GM21717 (cell line): ENCODE results near the gene RTRAF.

Experiments
- ATAC-seq: cut with Tn5 transposase; IDR thresholded peaks from one replicate; pipeline ENCODE4 v1.9.1; 2021; ENCODE audit warnings: mild to moderate bottlenecking, moderate library complexity; ENCODE audit not compliant: unreplicated experiment

RTRAF gene

DNA sequence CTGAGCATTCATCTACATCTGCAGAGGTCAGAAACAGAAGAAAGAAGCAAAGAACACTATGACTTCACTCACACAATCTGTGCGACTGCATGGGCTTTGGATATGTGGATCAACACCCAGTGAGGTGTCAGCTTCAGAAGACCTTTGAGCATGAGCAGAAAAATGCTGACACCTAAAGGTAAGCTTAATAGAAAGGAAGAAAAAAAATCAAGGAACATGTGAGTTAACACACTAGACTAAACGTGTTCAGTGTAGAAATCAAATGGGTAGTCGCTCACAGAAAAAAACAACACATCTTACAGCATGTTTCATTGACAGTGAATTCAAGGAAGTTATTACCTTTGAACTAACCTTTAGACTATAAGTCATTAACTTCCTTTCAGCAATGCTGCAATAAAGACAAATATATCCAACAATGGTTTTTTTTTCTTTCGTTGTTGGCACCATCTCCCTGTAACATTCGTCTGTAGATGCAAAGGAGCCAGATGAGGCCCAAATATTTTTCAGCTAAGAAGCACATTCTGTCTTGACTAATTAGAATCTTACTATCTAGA, 30.9 kb downstream of the RTRAF start:
- no peak for ATAC-seq

DNA sequence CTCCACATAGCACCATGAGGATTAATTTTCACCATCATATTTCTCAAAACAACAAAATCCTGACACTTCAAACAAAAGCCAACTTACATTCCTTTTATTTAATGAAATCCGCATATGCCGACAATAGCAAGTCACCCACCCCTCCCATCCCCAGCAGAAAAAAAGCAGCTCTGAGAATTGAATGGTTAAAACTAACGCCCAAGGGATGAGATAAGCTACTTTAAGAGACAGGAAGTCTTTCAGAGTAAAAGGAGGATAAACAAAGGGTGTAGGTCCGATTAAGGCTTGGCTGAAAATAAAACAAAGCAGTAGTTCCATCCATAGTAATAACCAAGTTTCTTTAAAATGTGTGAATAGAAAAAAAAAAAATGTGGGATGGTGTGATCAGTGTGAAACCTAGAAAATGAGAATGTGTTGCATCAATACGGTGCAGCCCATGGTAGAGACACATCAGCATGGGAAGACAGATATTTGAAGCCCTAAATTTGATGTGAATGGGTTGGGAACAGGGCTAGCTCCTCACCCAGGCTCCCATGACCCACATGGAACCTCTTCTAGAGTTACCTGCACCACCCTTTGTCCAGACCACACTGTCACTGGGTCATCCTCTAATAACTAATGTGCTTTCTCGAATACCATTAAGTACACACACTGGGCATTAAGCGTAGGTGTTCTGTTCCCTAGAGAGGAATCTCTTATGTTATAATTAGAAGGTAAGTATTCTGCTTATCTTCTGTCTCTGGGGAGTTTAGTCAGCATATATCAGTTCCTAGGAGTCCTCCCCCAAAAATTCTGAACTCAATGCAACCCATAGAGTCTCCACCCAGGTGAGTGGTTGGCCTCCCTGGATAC, 31.7 kb downstream of the RTRAF start:
- ATAC-seq: no peak

DNA sequence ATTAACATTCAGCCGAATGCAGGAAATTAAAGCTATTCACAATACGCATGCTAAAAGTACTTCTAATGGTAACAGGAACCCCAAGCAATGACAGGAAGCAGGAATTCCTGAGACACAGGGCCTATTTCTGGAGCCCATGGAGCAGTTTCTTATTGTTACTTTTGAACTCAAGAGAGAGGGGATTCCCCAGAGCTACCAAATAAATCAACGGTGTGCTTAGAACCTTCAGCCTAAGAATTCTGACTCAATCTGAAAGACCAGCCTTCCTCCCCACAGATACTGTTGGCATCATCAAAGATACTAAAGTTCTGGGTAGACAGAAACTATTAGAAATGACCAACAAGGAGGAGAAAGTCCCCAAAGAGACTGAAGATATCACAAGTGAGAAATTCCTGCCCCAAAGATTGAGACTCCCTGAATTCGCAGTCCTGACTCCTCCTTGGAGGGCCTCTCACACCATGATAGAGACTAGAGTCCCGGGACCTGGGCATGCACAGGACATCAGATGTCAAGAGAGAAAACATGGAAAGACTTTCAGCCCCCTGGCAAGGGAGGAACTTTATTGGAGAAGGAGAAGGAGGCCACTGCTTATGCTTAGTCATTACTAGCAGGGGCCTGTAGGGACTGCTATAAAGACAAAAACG, 32.7 kb downstream of the RTRAF start:
- ATAC-seq: peak; percentile 80

DNA sequence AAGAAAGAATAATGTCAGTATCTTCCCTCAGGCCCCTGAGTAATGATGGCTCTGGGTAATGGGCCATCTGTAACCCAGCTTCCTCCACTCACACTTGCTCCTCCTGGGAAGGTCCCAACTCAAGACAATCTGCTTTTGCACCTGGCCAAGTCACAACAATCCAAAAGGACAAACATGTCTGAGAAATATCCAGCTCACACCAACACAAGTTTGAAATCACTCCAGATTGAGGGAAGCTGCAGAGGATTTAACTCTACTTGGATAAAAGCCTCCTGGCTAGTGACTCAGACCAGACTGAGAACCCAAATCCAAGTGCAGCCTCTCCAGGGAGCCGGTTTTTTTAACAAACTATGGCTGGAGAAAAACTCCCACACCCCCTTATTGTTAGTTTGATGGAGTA, 34.2 kb downstream of the RTRAF start:
- ATAC-seq: no peak

- no peak for ATAC-seq
Measured at GRCh38 chr14:52025310-52025709, 36.0 kb downstream of the RTRAF start.

DNA sequence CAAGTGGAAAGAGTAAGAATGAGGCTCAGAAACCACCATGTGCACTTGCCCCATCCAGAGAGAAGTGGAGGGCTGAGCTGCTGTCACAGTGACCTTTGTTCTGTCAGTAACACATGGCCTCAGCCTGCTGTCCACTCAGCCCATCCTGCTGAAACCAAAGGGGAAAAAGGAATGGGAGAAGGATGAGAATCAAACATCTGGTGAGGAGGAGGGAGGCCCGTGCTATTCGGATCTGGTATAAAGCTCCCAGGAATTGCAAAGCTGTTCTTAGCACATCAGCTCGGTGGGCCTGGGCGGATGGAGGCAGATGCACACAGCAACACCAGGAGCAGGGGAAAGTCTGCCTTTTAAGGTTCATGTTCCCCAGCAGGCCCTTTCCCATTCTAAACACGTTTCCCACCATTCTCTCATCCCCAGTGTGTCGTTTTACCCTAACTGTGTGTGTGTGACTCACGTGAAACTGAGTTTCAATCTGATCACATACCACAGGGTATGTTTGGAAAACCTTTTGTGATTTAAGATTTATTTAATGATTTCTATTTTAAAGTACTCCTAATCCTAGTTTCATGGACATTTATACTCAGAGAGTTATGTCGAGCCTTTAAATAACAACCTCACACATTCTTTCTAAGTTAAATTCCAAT, 36.8 kb downstream of the RTRAF start:
- ATAC-seq: no peak

DNA sequence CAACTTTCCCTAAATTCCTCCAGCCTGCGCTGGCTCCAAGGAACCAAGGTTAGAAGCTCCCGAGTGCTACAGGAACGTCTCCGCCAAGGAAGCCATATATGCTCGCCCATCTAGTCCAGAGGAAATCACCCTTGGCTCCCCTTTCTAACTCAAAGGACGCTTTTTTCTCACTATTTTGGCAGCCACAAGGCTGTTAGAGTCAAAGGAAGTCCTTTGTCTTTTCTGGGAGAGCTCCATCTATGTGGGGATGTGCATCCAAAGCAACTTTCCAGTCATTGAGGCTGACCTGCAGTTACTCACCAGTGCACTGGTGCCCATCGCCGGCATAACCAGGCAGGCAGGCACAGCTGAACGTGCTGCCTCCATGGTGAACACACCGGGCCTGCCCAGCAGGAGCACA, 37.6 kb downstream of the RTRAF start:
- ATAC-seq: no peak

DNA sequence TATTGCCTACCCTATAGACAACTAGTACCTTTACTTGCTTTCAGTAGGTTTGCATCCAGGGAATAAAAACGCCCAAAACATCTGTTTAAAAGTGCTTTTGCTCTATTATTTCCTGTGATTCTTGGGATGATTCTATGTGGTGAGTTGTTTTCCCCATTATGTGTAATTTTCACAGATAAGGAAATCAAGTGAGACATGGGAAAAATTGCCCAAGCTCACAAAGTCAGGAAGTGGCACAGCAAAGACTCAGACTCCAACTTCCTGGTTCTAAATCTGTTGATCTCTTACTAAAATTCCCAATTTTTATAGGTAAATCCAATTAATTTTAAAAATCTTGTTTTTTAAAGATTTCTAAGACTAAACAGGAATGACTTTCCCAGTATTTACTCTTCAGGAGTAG, 40.5 kb downstream of the RTRAF start:
- no peak for ATAC-seq

DNA sequence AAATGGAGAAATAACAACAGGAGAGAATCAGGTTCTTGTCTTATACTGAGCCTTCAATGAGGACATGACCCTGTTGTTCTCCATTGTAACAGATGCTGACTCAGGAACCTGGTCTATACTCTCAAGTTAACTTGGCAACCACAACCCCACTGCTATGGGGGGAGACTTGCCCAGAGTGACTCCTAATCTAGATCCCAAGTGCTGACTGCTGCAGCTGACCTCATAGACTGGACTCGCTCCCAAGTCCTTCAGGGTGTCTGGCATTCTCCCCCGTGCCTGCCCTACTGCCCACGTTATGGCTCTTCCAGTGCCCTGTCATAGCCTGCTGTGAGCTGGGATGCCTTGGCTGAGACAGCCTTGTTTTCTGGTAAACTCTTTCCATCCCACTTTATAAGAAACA, 42.4 kb downstream of the RTRAF start:
- ATAC-seq: no peak

GRCh38 chr14:52032204-52032801, 43.0 kb downstream of the RTRAF start:
- ATAC-seq: no peak

- ATAC-seq: no peak
Measured at GRCh38 chr14:52033101-52033642, 43.8 kb downstream of the RTRAF start.

DNA sequence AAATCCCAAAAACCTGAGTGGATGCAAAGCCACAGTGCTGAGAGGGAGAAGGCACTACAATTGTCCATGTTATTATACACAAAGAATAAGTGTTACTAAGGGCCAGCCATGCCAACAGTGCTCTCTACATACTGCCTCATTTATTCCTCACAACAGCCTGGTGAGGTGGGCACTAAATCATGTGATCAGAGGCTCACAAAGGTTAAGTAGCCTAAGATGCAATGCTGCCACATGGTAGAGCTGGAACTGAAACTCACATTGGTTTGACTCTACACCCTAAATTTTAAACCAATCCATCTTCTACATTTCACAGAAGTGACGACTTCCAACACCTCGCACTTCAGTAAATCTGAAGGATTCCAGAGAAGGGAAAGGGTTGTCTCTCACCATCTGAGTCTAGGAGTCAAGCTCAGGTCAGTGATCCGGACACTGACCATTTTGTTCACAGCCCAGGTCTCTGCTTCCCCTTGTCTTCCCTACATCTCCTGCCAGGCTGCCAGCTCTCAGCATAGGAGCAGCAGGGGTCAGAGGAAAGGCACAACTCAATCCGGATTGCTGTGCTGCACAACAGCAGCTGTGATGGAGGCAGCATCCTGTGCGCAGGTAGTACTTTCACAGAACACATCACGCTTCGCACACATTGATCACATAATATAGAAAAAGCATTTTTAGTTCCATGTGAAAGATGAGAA, 49.9 kb downstream of the RTRAF start:
- no peak for ATAC-seq

DNA sequence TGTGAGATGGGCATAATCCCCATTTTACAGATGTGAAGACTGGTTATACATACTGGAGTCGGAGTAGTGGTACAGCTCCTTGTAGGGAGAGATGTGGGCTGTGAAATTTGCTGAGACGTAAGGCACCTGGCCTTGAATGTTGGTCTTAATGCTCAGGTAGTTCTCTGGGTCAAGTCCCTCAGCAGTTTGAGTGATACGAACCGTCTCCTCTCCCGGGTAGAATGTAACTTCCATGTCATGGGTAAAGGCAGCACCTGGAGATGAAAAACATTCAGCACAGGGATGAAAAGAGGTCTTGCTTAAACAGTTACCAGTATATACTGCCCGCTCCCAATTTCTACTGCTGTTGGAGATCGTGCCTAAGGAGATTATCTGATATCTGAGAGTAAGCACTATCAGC, 51.3 kb downstream of the RTRAF start:
- no peak for ATAC-seq

DNA sequence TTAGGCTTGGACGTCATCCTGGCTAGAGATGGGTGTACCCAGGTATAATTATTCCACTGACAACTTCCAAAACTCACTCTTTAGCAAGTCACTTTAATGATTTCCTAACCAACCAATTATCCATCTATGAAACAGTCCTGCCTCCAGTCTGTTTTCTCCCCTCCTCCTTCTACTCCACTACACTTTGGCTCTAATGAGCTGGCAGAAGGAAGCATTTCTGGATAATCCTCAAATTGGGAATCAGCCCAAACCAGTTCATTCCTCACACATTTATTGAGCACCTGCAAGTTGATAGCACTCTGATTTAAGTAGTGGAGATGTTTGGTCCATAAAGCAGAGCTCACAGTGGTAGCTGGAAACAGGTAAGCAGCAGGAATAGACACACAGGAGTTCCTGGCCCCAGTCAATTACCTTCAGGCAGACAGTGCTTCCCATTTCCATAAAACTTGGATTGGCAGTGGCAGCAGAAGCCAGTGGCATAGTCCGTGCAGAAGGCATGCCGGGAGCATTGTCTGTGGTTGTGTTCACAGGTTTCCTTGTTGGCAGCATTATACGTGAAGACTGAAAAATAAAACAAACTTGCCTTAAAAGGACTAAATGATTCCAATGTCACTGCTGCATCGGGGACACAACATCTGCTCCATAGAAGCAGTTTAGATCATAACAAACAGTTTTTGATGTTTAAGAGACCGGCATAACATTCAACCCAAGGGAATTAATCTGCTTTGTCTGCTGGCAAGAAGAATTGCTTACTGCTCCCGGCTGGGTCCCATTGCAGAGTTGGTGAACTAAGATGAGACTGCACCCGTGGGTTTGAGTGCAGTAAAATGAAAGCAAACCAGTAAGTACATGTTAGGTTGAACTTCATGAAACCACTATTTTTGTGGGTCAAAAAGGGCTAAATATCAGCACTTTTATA, 53.3 kb downstream of the RTRAF start:
- ATAC-seq: no peak

DNA sequence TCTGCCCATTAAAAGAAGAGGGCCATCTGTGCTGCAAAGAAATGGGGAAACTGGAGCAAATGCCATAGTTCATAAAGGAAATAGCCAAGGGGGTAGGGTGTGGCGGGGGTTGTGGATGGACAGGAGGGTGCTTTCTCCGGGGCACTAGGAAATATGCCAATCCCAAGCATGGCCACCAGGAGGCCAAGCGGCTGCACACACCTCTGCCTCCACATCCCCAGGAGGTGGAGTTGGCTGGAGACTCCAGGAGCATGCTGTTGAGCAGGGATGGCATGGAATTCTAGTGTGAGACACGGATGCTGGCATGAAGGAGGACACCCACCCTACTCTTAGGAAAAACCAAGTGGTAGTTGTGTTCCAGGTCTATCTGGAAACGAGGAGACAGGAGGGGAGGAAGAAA, 54.3 kb downstream of the RTRAF start:
- ATAC-seq: no peak

DNA sequence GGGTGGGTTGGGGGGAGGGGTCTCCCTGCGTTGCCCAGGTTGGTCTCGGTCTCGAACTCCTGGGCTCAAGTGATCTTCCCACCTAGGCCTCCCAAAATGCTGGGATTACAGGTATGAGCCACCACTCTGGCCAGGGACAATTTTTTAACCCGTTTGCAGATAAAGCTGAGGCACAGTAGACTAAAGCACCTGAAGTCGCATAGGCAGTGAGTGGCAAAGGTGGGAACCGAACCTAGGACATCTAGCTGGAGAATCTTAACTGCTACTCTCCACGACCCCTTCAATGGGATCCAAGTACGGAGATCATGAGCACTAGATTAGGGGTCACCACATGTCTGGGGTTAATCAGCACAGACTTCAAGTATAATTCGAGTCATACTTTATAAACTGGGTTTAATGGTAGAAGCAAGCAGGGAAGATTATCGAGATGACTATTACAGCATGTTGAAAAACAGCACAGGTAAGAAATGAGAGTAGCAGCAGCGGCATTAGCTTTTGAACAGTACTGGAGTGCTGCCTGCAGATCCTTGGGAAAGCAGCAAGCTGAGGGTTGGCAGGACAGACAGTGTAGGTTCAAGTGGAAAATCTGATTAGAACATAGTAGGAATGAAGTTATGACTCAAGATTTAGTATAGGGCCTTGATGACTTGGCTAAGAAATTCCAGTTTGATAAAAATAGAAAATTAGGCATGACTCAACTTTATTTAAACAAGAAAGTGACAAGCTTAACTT, 55.6 kb downstream of the RTRAF start:
- no peak for ATAC-seq

GRCh38 chr14:52046376-52046917, 57.1 kb downstream of the RTRAF start:
- ATAC-seq: no peak

- ATAC-seq: no peak
Measured at GRCh38 chr14:52048116-52048515, 58.8 kb downstream of the RTRAF start.
